SIG-M5 (cell line): ENCODE results near the gene DHH.

Source experiments
- DNase-seq: peaks from one replicate; lab custom pipeline; 2025; lab: John Stamatoyannopoulos, UW

Gene DHH

GRCh38 chr12:49050507-49051372 is 43.9 kb downstream of the DHH start:
- no peak for DNase-seq

- DNase-seq: no peak
Observed at GRCh38 chr12:49049566-49050224, 44.9 kb downstream of the DHH start.

- DNase-seq: no peak
Observed at GRCh38 chr12:49048953-49049352, 45.6 kb downstream of the DHH start.

- no peak for DNase-seq
Observed at GRCh38 chr12:49046129-49046895, 48.3 kb downstream of the DHH start.

- no peak for DNase-seq
Observed at GRCh38 chr12:49044660-49045059, 49.9 kb downstream of the DHH start.

GRCh38 chr12:49043856-49044258 is 50.7 kb downstream of the DHH start:
- DNase-seq: peak; percentile 12

- no peak for DNase-seq
Observed at GRCh38 chr12:49043241-49043640, 51.4 kb downstream of the DHH start.

GRCh38 chr12:49041881-49042484 is 52.6 kb downstream of the DHH start:
- no peak for DNase-seq

- DNase-seq: no peak
Observed at GRCh38 chr12:49041036-49041880, 53.3 kb downstream of the DHH start.

- DNase-seq: no peak
Observed at GRCh38 chr12:49040364-49040855, 54.2 kb downstream of the DHH start.

- no peak for DNase-seq
Observed at GRCh38 chr12:49039421-49040363, 54.9 kb downstream of the DHH start.

GRCh38 chr12:49038291-49038955 is 56.2 kb downstream of the DHH start:
- DNase-seq: no peak

GRCh38 chr12:49037947-49038237 is 56.7 kb downstream of the DHH start:
- no peak for DNase-seq

- DNase-seq: no peak
Observed at GRCh38 chr12:49037111-49037946, 57.3 kb downstream of the DHH start.
